HepG2 (cell line): ENCODE results near the gene LSM5.

Experiments used
- SCMH1 ChIP-seq: sonication (generic); formaldehyde crosslinking; IDR thresholded peaks from 2 replicates; pipeline ENCODE4 v1.9.0; 2021; ENCODE audit warnings: missing genetic modification reagents, mild to moderate bottlenecking, borderline replicate concordance
- SMARCE1 ChIP-seq: fragments of 450-650 bp; IDR thresholded peaks from 2 replicates; pipeline ENCODE4 v1.6.1; 2017; ENCODE audit warnings: borderline replicate concordance
- SP1 ChIP-seq, 2 experiments: fragments of 450-650 bp in 1 of 2; sonication (generic) in 1 of 2; formaldehyde crosslinking in 1 of 2; IDR thresholded peaks; 2 replicates each; pipeline versions ENCODE4 v1.4.0 to v1.6.1; 2016 to 2020; ENCODE audit warnings: missing genetic modification reagents in 1 of 2
- ZFP36 ChIP-seq: fragments of 150-350 bp; IDR thresholded peaks from 2 replicates; pipeline ENCODE4 v1.6.1; 2018; ENCODE audit warnings: borderline replicate concordance, low read length, low read depth; ENCODE audit not compliant: partially characterized antibody
- ZNF160 ChIP-seq: sonication (generic); formaldehyde crosslinking; IDR thresholded peaks from 2 replicates; pipeline ENCODE4 v1.8.0; 2022; ENCODE audit warnings: mild to moderate bottlenecking, inconsistent platforms, missing genetic modification reagents
- ZNF383 ChIP-seq: sonication (generic); formaldehyde crosslinking; IDR thresholded peaks from 2 replicates; pipeline ENCODE4 v1.4.0; 2020; ENCODE audit warnings: missing genetic modification reagents, mild to moderate bottlenecking, borderline replicate concordance
- ZNF549 ChIP-seq: sonication (generic); formaldehyde crosslinking; IDR thresholded peaks from 2 replicates; pipeline ENCODE4 v1.5.0; 2020; ENCODE audit warnings: missing genetic modification reagents
- ZNF644 ChIP-seq: IDR thresholded peaks from 2 replicates; pipeline ENCODE4 v1.6.1; 2016; ENCODE audit warnings: low read depth
- TF ChIP-seq, protein P1 (sequence below): sonication (generic); formaldehyde crosslinking; IDR thresholded peaks from 2 replicates; pipeline ENCODE4 v1.4.0; 2020; ENCODE audit warnings: low read depth, missing genetic modification reagents
- TF ChIP-seq, protein P2 (sequence below): sonication (generic); formaldehyde crosslinking; IDR thresholded peaks from 2 replicates; pipeline ENCODE4 v1.5.0; 2020; ENCODE audit warnings: mild to moderate bottlenecking, missing genetic modification reagents, moderate library complexity
- TF ChIP-seq, protein P3 (sequence below): fragments of 450-650 bp; IDR thresholded peaks from 2 replicates; pipeline ENCODE4 v1.6.1; 2017; ENCODE audit warnings: mild to moderate bottlenecking
- TF ChIP-seq, protein P4 (sequence below): sonication (generic); formaldehyde crosslinking; IDR thresholded peaks from 2 replicates; pipeline ENCODE4 v1.4.0; 2020; ENCODE audit warnings: mild to moderate bottlenecking, missing genetic modification reagents, borderline replicate concordance

DNA sequence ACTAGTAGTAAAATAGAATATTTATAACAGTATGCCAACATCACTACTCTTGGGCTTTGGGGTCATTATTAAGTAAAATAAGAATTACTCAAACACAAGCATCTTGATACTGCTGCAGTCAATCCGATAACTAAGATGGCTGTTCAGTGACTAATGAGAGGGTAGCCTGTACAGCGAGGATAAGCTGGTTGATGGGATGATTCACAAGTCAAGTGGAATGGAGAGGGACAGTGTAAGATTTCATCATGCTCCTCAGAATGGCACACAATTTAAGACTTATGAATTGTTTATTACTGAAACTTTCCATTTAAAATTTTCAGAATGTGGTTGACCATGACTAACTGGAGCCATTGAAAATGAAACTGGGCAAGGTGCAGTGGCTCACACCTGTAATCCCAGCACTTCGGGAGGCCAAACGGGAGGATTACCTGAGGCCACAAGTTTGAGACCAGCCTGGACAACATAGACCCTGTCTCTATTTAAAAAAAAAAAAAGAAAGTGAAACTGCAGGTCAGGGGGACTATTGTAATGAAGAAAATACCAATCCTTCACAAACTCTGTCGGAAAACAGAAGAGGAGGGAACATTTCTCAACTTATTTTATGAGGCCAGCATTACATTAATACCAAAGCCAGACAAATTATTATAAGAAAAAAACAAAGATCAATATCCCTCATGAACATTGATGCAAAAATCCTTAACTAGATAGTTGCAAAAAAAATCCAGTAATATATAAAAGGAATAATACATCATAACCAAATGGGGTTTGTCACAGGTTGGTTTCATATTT, 16.3 kb upstream of the LSM5 start:
- TF ChIP-seq ZFP36 (no peak), SCMH1 (no peak), SP1 (IDR thresholded peaks at IDR 0.05) (no peak), SP1 (CRISPR knock-in tag; IDR thresholded peaks at IDR 0.05) (no peak), ZNF549 (CRISPR knock-in tag) (no peak), ZNF644 (CRISPR knock-in tag) (no peak), SMARCE1 (no peak), ZNF383 (CRISPR knock-in tag) (no peak), ZNF160 (CRISPR knock-in tag) (no peak)
- TF ChIP-seq, protein P1, sequence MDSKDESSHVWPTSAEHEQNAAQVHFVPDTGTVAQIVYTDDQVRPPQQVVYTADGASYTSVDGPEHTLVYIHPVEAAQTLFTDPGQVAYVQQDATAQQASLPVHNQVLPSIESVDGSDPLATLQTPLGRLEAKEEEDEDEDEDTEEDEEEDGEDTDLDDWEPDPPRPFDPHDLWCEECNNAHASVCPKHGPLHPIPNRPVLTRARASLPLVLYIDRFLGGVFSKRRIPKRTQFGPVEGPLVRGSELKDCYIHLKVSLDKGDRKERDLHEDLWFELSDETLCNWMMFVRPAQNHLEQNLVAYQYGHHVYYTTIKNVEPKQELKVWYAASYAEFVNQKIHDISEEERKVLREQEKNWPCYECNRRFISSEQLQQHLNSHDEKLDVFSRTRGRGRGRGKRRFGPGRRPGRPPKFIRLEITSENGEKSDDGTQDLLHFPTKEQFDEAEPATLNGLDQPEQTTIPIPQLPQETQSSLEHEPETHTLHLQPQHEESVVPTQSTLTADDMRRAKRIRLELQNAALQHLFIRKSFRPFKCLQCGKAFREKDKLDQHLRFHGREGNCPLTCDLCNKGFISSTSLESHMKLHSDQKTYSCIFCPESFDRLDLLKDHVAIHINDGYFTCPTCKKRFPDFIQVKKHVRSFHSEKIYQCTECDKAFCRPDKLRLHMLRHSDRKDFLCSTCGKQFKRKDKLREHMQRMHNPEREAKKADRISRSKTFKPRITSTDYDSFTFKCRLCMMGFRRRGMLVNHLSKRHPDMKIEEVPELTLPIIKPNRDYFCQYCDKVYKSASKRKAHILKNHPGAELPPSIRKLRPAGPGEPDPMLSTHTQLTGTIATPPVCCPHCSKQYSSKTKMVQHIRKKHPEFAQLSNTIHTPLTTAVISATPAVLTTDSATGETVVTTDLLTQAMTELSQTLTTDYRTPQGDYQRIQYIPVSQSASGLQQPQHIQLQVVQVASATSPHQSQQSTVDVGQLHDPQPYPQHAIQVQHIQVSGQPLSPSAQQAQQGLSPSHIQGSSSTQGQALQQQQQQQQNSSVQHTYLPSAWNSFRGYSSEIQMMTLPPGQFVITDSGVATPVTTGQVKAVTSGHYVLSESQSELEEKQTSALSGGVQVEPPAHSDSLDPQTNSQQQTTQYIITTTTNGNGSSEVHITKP (CRISPR knock-in tag): no peak
- TF ChIP-seq, protein P2, sequence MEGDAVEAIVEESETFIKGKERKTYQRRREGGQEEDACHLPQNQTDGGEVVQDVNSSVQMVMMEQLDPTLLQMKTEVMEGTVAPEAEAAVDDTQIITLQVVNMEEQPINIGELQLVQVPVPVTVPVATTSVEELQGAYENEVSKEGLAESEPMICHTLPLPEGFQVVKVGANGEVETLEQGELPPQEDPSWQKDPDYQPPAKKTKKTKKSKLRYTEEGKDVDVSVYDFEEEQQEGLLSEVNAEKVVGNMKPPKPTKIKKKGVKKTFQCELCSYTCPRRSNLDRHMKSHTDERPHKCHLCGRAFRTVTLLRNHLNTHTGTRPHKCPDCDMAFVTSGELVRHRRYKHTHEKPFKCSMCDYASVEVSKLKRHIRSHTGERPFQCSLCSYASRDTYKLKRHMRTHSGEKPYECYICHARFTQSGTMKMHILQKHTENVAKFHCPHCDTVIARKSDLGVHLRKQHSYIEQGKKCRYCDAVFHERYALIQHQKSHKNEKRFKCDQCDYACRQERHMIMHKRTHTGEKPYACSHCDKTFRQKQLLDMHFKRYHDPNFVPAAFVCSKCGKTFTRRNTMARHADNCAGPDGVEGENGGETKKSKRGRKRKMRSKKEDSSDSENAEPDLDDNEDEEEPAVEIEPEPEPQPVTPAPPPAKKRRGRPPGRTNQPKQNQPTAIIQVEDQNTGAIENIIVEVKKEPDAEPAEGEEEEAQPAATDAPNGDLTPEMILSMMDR: no peak
- TF ChIP-seq, protein P3, sequence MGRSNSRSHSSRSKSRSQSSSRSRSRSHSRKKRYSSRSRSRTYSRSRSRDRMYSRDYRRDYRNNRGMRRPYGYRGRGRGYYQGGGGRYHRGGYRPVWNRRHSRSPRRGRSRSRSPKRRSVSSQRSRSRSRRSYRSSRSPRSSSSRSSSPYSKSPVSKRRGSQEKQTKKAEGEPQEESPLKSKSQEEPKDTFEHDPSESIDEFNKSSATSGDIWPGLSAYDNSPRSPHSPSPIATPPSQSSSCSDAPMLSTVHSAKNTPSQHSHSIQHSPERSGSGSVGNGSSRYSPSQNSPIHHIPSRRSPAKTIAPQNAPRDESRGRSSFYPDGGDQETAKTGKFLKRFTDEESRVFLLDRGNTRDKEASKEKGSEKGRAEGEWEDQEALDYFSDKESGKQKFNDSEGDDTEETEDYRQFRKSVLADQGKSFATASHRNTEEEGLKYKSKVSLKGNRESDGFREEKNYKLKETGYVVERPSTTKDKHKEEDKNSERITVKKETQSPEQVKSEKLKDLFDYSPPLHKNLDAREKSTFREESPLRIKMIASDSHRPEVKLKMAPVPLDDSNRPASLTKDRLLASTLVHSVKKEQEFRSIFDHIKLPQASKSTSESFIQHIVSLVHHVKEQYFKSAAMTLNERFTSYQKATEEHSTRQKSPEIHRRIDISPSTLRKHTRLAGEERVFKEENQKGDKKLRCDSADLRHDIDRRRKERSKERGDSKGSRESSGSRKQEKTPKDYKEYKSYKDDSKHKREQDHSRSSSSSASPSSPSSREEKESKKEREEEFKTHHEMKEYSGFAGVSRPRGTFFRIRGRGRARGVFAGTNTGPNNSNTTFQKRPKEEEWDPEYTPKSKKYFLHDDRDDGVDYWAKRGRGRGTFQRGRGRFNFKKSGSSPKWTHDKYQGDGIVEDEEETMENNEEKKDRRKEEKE: no peak
- TF ChIP-seq, protein P4, sequence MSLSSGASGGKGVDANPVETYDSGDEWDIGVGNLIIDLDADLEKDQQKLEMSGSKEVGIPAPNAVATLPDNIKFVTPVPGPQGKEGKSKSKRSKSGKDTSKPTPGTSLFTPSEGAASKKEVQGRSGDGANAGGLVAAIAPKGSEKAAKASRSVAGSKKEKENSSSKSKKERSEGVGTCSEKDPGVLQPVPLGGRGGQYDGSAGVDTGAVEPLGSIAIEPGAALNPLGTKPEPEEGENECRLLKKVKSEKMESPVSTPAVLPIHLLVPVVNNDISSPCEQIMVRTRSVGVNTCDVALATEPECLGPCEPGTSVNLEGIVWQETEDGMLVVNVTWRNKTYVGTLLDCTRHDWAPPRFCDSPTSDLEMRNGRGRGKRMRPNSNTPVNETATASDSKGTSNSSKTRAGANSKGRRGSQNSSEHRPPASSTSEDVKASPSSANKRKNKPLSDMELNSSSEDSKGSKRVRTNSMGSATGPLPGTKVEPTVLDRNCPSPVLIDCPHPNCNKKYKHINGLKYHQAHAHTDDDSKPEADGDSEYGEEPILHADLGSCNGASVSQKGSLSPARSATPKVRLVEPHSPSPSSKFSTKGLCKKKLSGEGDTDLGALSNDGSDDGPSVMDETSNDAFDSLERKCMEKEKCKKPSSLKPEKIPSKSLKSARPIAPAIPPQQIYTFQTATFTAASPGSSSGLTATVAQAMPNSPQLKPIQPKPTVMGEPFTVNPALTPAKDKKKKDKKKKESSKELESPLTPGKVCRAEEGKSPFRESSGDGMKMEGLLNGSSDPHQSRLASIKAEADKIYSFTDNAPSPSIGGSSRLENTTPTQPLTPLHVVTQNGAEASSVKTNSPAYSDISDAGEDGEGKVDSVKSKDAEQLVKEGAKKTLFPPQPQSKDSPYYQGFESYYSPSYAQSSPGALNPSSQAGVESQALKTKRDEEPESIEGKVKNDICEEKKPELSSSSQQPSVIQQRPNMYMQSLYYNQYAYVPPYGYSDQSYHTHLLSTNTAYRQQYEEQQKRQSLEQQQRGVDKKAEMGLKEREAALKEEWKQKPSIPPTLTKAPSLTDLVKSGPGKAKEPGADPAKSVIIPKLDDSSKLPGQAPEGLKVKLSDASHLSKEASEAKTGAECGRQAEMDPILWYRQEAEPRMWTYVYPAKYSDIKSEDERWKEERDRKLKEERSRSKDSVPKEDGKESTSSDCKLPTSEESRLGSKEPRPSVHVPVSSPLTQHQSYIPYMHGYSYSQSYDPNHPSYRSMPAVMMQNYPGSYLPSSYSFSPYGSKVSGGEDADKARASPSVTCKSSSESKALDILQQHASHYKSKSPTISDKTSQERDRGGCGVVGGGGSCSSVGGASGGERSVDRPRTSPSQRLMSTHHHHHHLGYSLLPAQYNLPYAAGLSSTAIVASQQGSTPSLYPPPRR (CRISPR knock-in tag): no peak
